ENCODE results near the gene SCAANT1. TPM values are rescaled to one million over a fixed set of nuclear protein-coding genes. Genes with fewer than 3 reads are reported as not detected.

SCAANT1 gene
- polyA plus RNA-seq, 6 donors from 2014 or later: not detected

DNA sequence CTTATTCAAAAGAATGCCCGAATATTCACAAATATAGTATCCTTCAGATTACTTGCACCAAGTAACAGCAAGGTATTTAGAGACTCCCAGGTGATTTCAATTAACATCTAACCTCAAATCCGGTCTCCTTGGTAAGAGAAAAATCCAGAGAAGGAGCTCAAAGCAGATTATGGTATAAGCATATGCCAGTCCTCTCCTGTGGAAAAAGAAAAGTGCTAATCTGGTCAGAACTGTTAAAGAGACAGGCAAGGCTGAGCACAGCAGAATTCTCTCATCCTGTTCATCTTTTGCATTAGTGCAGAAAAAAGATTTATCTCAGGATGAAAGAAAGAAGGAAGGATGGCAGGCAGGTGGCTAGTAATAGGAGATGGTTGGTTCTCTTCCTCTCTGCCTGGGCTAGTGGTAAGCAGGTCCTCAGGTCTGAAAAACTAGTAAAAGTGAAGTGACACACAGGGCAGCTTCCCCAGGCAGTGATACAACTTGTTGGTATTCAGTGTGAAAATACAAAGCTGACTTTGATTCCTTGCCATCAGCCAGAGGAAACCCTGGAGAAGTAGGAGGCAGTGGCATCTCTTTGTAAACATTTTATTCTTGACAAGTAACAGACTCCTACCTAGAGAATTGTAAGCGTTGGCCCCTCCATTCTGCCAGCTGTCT is 34.3 kb downstream of the SCAANT1 start:
- no peak overlapping the region for H3K4me3 Mint-ChIP-seq

GRCh38 chr3:63876260-63876659 is 35.9 kb downstream of the SCAANT1 start:
- H3K36me3 Mint-ChIP-seq: no peaks in the 10 kb centered on the region
- H3K27me3 Mint-ChIP-seq: no peaks in the 10 kb centered on the region
- H3K9me3 Mint-ChIP-seq: no peaks in the 10 kb centered on the region
- H3K4me3 Mint-ChIP-seq: no peak overlapping the region
- DNase-seq (no peak), ATAC-seq (ENCODE audit: low read depth in 2 of 2) (no peak)
- peaks cover 50 to 73% (median 67%) of the 10 kb centered on the region in 3 donors for H3K4me1 Mint-ChIP-seq
- peak overlapping the region in 1 of 6 donors; percentile 44 for H3K27ac Mint-ChIP-seq

More for the DNA sequence above, 34.3 kb downstream of the SCAANT1 start:
- H3K36me3 Mint-ChIP-seq: no peaks in the 10 kb centered on the region
- H3K27ac Mint-ChIP-seq: peak overlapping the region in 3 of 6 donors; percentile 11 to 71 (median 24)
- DNase-seq (no peak), ATAC-seq (ENCODE audit: low read depth in 2 of 2) (no peak)
- no peaks in the 10 kb centered on the region for H3K9me3 Mint-ChIP-seq
- H3K4me1 Mint-ChIP-seq: peaks cover 38 to 74% (median 70%) of the 10 kb centered on the region in 3 donors
- no peaks in the 10 kb centered on the region for H3K27me3 Mint-ChIP-seq

DNA sequence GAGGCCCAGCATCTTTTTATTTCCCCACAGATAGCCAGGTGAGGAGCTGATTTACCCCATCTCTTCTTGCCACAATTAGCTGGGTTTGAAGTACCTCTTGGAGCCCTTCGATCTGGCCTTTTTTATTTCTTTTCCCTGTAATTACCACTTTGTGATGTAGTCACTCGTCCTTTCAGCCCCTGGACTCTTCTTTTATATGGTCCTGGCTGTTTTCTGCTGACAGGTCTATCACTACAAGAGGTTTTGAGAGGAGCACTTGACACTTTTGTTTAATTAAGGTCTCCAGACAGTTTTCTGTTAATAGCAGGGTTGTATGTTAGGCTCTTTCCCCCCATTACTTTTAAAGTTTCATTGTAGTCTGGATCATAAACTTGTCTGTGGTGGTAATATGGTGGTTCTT is 36.7 kb downstream of the SCAANT1 start:
- H3K27ac Mint-ChIP-seq: peak overlapping the region in 3 of 6 donors; percentile 14 to 95 (median 29)
- no peak for DNase-seq
- H3K9me3 Mint-ChIP-seq: no peaks in the 10 kb centered on the region
- H3K4me1 Mint-ChIP-seq: peaks cover 48 to 71% (median 66%) of the 10 kb centered on the region in 3 donors
- ATAC-seq (ENCODE audit: low read depth in 2 of 2): no peak
- H3K4me3 Mint-ChIP-seq: no peak overlapping the region
- no peaks in the 10 kb centered on the region for H3K27me3 Mint-ChIP-seq
- H3K36me3 Mint-ChIP-seq: no peaks in the 10 kb centered on the region

DNA sequence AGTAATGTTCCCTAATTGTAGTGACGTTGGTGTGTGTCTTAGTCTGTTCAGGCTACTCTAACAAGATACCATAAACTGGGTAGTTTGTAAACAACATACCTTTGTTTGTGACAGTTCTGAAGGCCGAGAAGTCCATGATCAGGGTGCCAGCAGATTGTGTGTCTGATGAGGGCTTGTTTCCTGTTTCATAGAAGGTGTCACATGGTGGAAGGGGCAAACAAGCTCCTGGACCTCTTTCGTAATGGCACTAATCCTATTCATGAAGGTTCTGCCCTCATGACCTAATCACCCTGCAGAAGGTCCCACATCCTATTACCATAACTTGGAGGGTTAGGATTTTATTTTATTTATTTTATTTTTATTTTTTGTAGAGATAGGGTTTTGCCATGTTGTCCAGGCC is 37.4 kb downstream of the SCAANT1 start:
- H3K4me1 Mint-ChIP-seq: peaks cover 46 to 66% (median 65%) of the 10 kb centered on the region in 3 donors
- no peak overlapping the region for H3K27ac Mint-ChIP-seq
- no peak overlapping the region for H3K4me3 Mint-ChIP-seq
- no peak for ATAC-seq (ENCODE audit: low read depth in 2 of 2)
- no peak for DNase-seq
- H3K27me3 Mint-ChIP-seq: no peaks in the 10 kb centered on the region
- no peaks in the 10 kb centered on the region for H3K36me3 Mint-ChIP-seq
- H3K9me3 Mint-ChIP-seq: no peaks in the 10 kb centered on the region

- ATAC-seq (ENCODE audit: low read depth in 2 of 2) (no peak), DNase-seq (no peak)
- Mint-ChIP-seq H3K36me3 (no peaks in the 10 kb centered on the region), H3K4me3 (no peak overlapping the region), H3K27ac (peak overlapping the region in 1 of 6 donors; percentile 32), H3K9me3 (no peaks in the 10 kb centered on the region), H3K4me1 (peaks cover 32 to 59% (median 56%) of the 10 kb centered on the region in 3 donors), H3K27me3 (no peaks in the 10 kb centered on the region)
These were observed 39.9 kb downstream of the SCAANT1 start for GRCh38 chr3:63872135-63872924.

GRCh38 chr3:63870615-63871005 is 41.6 kb downstream of the SCAANT1 start:
- Mint-ChIP-seq H3K4me3 (peak overlapping the region in 1 of 8 donors; percentile 13), H3K27me3 (no peaks in the 10 kb centered on the region), H3K27ac (peak overlapping the region in 1 of 6 donors; percentile 50), H3K36me3 (no peaks in the 10 kb centered on the region), H3K9me3 (no peaks in the 10 kb centered on the region), H3K4me1 (peaks cover 29 to 56% (median 49%) of the 10 kb centered on the region in 3 donors)
- ATAC-seq (ENCODE audit: low read depth in 2 of 2): no peak
- no peak for DNase-seq

GRCh38 chr3:63869940-63870614 is 42.1 kb downstream of the SCAANT1 start:
- H3K27ac Mint-ChIP-seq: peak overlapping the region in 2 of 6 donors; percentile 16 to 50
- H3K27me3 Mint-ChIP-seq: no peaks in the 10 kb centered on the region
- H3K4me3 Mint-ChIP-seq: peak overlapping the region in 1 of 8 donors; percentile 41
- H3K36me3 Mint-ChIP-seq: no peaks in the 10 kb centered on the region
- peaks cover 29 to 55% (median 47%) of the 10 kb centered on the region in 3 donors for H3K4me1 Mint-ChIP-seq
- no peaks in the 10 kb centered on the region for H3K9me3 Mint-ChIP-seq
- no peak for ATAC-seq (ENCODE audit: low read depth in 2 of 2)
- no peak for DNase-seq

DNA sequence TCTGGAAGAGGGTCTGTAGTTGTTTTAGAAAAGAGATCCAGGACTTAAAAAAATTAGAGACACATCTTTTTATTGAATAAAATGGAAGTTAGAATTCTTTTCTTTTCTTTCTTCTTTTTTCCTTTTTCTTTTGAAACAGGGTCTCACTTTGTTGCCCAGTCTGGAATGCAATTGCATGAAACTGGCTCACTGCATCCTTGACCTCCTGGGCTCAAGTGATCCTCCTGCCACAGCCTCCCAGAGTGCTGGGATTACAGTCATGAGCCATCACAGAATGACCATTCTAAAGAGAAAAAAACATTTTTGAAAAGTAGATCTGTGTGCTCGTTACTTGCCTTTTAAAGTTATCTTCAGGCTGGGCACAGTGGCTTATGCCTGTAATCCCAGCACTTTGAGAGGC is 45.0 kb downstream of the SCAANT1 start:
- no peaks in the 10 kb centered on the region for H3K9me3 Mint-ChIP-seq
- H3K36me3 Mint-ChIP-seq: no peaks in the 10 kb centered on the region
- ATAC-seq (ENCODE audit: low read depth in 2 of 2): no peak
- H3K27me3 Mint-ChIP-seq: no peaks in the 10 kb centered on the region
- peaks cover 34 to 54% (median 51%) of the 10 kb centered on the region in 3 donors for H3K4me1 Mint-ChIP-seq
- H3K4me3 Mint-ChIP-seq: no peak overlapping the region
- no peak for DNase-seq
- peak overlapping the region in 2 of 6 donors; percentile 35 to 67 for H3K27ac Mint-ChIP-seq

GRCh38 chr3:63864965-63865327 is 47.2 kb downstream of the SCAANT1 start:
- H3K36me3 Mint-ChIP-seq: no peaks in the 10 kb centered on the region
- H3K27ac Mint-ChIP-seq: peak overlapping the region; percentile 92 to 97 (median 94)
- peak overlapping the region; percentile 87 to 98 (median 96) for H3K4me3 Mint-ChIP-seq
- no peaks in the 10 kb centered on the region for H3K27me3 Mint-ChIP-seq
- ATAC-seq (ENCODE audit: low read depth in 2 of 2) (no peak), DNase-seq (no peak)
- H3K4me1 Mint-ChIP-seq: peaks cover 23 to 54% (median 45%) of the 10 kb centered on the region in 3 donors
- no peaks in the 10 kb centered on the region for H3K9me3 Mint-ChIP-seq

GRCh38 chr3:63864008-63864964 is 47.9 kb downstream of the SCAANT1 start:
- Mint-ChIP-seq H3K36me3 (no peaks in the 10 kb centered on the region), H3K4me1 (peaks cover 27 to 58% (median 44%) of the 10 kb centered on the region in 3 donors), H3K27ac (peak overlapping the region; percentile 92 to 97 (median 94)), H3K27me3 (no peaks in the 10 kb centered on the region), H3K9me3 (no peaks in the 10 kb centered on the region), H3K4me3 (peak overlapping the region; percentile 87 to 98 (median 96))
- peak; percentile 62 for ATAC-seq (ENCODE audit: low read depth in 2 of 2)
- DNase-seq: peak; percentile 58

DNA sequence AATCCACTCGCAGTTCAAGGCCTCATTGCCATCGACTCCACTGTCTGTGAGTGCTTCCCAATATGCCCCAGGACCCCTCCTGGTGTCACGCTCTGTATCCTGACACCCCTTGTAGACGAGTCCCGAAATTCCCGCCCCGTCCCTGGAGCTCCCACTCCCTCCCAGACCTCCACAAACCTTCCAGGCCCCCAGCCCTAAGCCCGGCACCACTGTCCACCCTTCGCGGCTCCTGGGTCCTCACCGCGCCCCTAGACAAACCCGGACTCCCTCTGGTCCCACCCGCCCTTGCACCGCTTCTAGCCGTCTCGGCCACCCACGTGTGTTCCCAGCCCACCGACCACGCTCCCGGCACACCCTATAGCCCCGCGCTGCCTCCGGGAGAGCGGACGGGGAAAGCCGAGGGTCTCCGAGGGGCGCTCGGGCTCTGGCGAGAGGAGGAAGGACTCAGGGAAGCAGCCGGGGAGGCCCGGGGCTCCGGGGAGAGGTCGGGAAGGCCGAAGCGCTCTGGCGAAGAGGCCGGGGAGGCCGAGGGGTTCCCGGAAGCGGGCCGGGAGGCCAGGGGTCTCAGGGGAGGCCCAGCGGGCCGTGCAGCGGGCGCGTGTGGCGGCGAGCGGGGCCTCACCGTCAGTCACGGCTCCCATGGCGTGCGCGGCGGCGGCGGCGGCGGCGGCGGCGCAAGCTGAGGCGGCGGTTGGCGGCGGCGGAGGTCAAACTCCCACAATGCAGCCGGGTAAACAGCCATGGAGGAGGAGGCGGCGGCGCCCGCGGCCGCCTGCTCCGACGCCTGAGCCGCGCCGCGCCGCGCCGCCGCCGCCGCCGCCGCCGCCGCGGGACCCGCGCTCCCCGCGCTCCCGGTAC is 48.8 kb downstream of the SCAANT1 start, which contains the start of the genes ATXN7 and THOC7:
TSS of gene ATXN7 (plus strand) at position 718 of the 858 bp plus-strand sequence. CDS start 48,732 bp downstream, outside the sequence.
TSS of gene THOC7 (minus strand) at position 656 of the 858 bp plus-strand sequence. CDS start at position 641, 15 bp downstream.
- DNase-seq: peak; percentile 79
- peak within 1 kb of the TSS; percentile 91 to 98 (median 96) for H3K4me3 Mint-ChIP-seq
- peaks cover 32 to 55% (median 42%) of the 10 kb centered on the region in 3 donors for H3K4me1 Mint-ChIP-seq
- no peaks in the 10 kb centered on the region for H3K27me3 Mint-ChIP-seq
- no peaks in the 10 kb centered on the region for H3K36me3 Mint-ChIP-seq
- H3K9me3 Mint-ChIP-seq: no peaks in the 10 kb centered on the region
- ATAC-seq (ENCODE audit: low read depth in 2 of 2): peak; percentile 82 to 83
- peak within 1 kb of the TSS; percentile 92 to 98 (median 96) for H3K27ac Mint-ChIP-seq

DNA sequence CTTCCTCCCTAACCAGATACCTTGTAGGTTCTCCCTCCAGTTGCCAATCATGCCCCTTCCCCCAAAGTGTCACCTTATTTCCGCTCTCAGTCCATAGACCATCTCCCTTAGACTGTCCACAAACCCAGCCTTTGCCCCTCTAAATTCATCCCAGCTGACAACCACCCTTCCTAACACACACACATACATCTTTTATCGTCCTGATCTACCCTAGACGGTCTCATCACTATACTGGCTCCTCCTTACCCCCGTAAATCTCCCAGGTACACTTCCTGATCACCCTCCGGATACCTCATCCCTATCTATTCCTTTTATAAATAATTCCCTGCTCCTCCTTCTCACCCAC is 49.4 kb downstream of the SCAANT1 start:
- Mint-ChIP-seq H3K4me1 (peaks cover 34 to 53% (median 42%) of the 10 kb centered on the region in 3 donors), H3K4me3 (peak overlapping the region; percentile 85 to 98 (median 92)), H3K27me3 (no peaks in the 10 kb centered on the region), H3K27ac (peak overlapping the region; percentile 77 to 98 (median 93)), H3K9me3 (no peaks in the 10 kb centered on the region), H3K36me3 (no peaks in the 10 kb centered on the region)
- ATAC-seq (ENCODE audit: low read depth in 2 of 2) (no peak), DNase-seq (peak; percentile 3)

All from naive B cell (primary cell).